Common myeloid progenitor, CD34-positive (primary cell): Measurements from ENCODE around the gene SLC24A3.

Experiments
- CTCF ChIA-PET: fragments of 350-600 bp; sonication (Branson Sonifier 250); formaldehyde crosslinking; loops from one replicate; lab custom pipeline; 2021; ENCODE audit warnings: antibody characterized with exemption; lab: Charles Lee
- POLR2A ChIA-PET: fragments of 350-600 bp; sonication (Branson Sonifier 250); formaldehyde crosslinking; loops from one replicate; lab custom pipeline; 2021; ENCODE audit warnings: antibody characterized with exemption; lab: Charles Lee
- DNase-seq, 3 donors: peaks; one replicate each; pipeline versions ENCODE4 v3.0.0 to v3.0.0-alpha.2; 2013
- H3K27ac ChIP-seq, 2 experiments: 1 replicate in 1 of 2; 2 replicates in 1 of 2; pipeline ENCODE4 v1.7.0; 2013; ENCODE audit warnings: inconsistent platforms in 2 of 2, low read length in 2 of 2, mild to moderate bottlenecking in 2 of 2, low read depth in 1 of 2, moderate library complexity in 1 of 2; ENCODE audit not compliant: severe bottlenecking in 2 of 2, insufficient read depth in 1 of 2, poor library complexity in 1 of 2
- H3K27me3 ChIP-seq, 5 experiments: replicated peaks in 2 of 5; 1 replicate in 3 of 5; 2 replicates in 2 of 5; pipeline versions ENCODE4 v1.6.1 to v1.7.0; 2013; ENCODE audit warnings: low read length in 4 of 5, mild to moderate bottlenecking in 2 of 5, moderate library complexity in 2 of 5, inconsistent platforms in 1 of 5; ENCODE audit not compliant: insufficient read depth in 5 of 5, control insufficient read depth in 4 of 5
- H3K36me3 ChIP-seq, 4 experiments: 1 replicate in 2 of 4; 2 replicates in 2 of 4; pipeline versions ENCODE4 v1.6.1 to v1.7.0; 2013; ENCODE audit warnings: low read length in 3 of 4, control low read depth in 1 of 4, mild to moderate bottlenecking in 1 of 4; ENCODE audit not compliant: control insufficient read depth in 4 of 4, insufficient read depth in 4 of 4
- H3K4me1 ChIP-seq, 4 experiments: 1 replicate in 3 of 4; 2 replicates in 1 of 4; pipeline versions ENCODE4 v1.6.1 to v1.7.1; 2013; ENCODE audit warnings: low read length in 3 of 4, mild to moderate bottlenecking in 3 of 4, control low read depth in 1 of 4, inconsistent platforms in 1 of 4, moderate library complexity in 1 of 4; ENCODE audit not compliant: control insufficient read depth in 4 of 4, insufficient read depth in 4 of 4; ENCODE audit errors: control extremely low read depth in 1 of 4
- H3K4me3 ChIP-seq, 7 experiments: 1 replicate in 4 of 7; 2 replicates in 3 of 7; pipeline versions ENCODE4 v1.5.1 to v1.7.0; 2013; ENCODE audit warnings: mild to moderate bottlenecking in 7 of 7, low read length in 6 of 7, moderate library complexity in 6 of 7, inconsistent platforms in 2 of 7, low read depth in 2 of 7, control low read depth in 1 of 7; ENCODE audit not compliant: insufficient read depth in 4 of 7, control insufficient read depth in 1 of 7; ENCODE audit errors: extremely low read depth in 1 of 7
- H3K9me3 ChIP-seq, 5 experiments: 1 replicate in 4 of 5; 2 replicates in 1 of 5; pipeline versions ENCODE4 v1.6.1 to v1.7.1; 2013; ENCODE audit warnings: low read length in 4 of 5, mild to moderate bottlenecking in 2 of 5, inconsistent platforms in 1 of 5, low read depth in 1 of 5, moderate library complexity in 1 of 5; ENCODE audit not compliant: control insufficient read depth in 4 of 5, insufficient read depth in 2 of 5; ENCODE audit errors: control extremely low read depth in 1 of 5
- WGBS: methylation state at CpG from one replicate; pipeline ENCODE4 v1.1.5; 2013; ENCODE audit not compliant: insufficient coverage; 5-methylcytosine and 5-hydroxymethylcytosine counted together

SLC24A3 gene

GRCh38 chr20:19562426-19562825 is 350.0 kb downstream of the SLC24A3 start:
- H3K4me1 ChIP-seq, result no peaks in the 10 kb centered on the region
- DNase-seq, result no peak
- H3K4me3 ChIP-seq, result no peak overlapping the region
- CTCF ChIA-PET, result interaction anchor here (1.2 to 1.7 kb wide), 3 partner anchors 10 to 356 kb away, joined by 3 to 7 read pairs (median 4); no protein-coding TSS in a partner anchor
- no peaks in the 10 kb centered on the region for H3K36me3 ChIP-seq
- no peaks in the 10 kb centered on the region for H3K9me3 ChIP-seq
- H3K27ac ChIP-seq, result no peak overlapping the region
- no peaks in the 10 kb centered on the region for H3K27me3 ChIP-seq
- WGBS, result 100% methylated on average over 1 of the region's 4 CpGs
- POLR2A ChIA-PET, result no interaction called here

GRCh38 chr20:19564261-19564660 is 351.8 kb downstream of the SLC24A3 start:
- ChIA-PET POLR2A (no interaction called here), CTCF (interaction anchor here (1.2 kb wide), 1 partner anchor 20 kb away, joined by 3 read pairs; no protein-coding TSS in a partner anchor)
- H3K36me3 ChIP-seq, result no peaks in the 10 kb centered on the region
- WGBS, result 100% methylated on average over 3 of the region's 3 CpGs
- no peak overlapping the region for H3K4me3 ChIP-seq
- H3K9me3 ChIP-seq, result no peaks in the 10 kb centered on the region
- H3K27ac ChIP-seq, result no peak overlapping the region
- DNase-seq, result no peak
- peaks cover 0 to 5% (median 4%) of the 10 kb centered on the region in 4 experiments for H3K4me1 ChIP-seq
- H3K27me3 ChIP-seq, result no peaks in the 10 kb centered on the region

- WGBS, result 100% methylated on average over 1 of the region's 2 CpGs
- CTCF ChIA-PET, result no interaction called here
- POLR2A ChIA-PET, result interaction anchor here (0.8 kb wide), 1 partner anchor 85 kb away, joined by 3 read pairs; no protein-coding TSS in a partner anchor
Measured at GRCh38 chr20:19565736-19566135, 353.3 kb downstream of the SLC24A3 start.

GRCh38 chr20:19566226-19566945 is 353.9 kb downstream of the SLC24A3 start:
- DNase-seq, result no peak
- Histone ChIP-seq H3K27me3 (no peaks in the 10 kb centered on the region), H3K9me3 (peaks cover 0 to 8% (median 2%) of the 10 kb centered on the region in 5 experiments), H3K27ac (no peak overlapping the region), H3K4me3 (no peak overlapping the region), H3K36me3 (no peaks in the 10 kb centered on the region), H3K4me1 (peaks cover 0 to 10% (median 7%) of the 10 kb centered on the region in 4 experiments)
- ChIA-PET POLR2A (interaction anchor here (0.8 kb wide), 1 partner anchor 84 kb away, joined by 3 read pairs; no protein-coding TSS in a partner anchor), CTCF (no interaction called here)
- WGBS, result 100% methylated on average over 1 of the region's 3 CpGs

More at GRCh38 chr20:19565736-19566135, 353.3 kb downstream of the SLC24A3 start:
- Histone ChIP-seq H3K27me3 (no peaks in the 10 kb centered on the region), H3K27ac (no peak overlapping the region), H3K36me3 (no peaks in the 10 kb centered on the region), H3K9me3 (peaks cover 0 to 8% (median 2%) of the 10 kb centered on the region in 5 experiments), H3K4me3 (no peak overlapping the region), H3K4me1 (peaks cover 0 to 10% (median 7%) of the 10 kb centered on the region in 4 experiments)
- no peak for DNase-seq

- WGBS, result no CpG with 5 or more reads among the region's 2 CpGs
- CTCF ChIA-PET, result interaction anchor here (1.5 kb wide), 1 partner anchor 15 kb away, joined by 4 read pairs; no protein-coding TSS in a partner anchor
- Histone ChIP-seq H3K4me3 (no peak overlapping the region), H3K27ac (no peak overlapping the region), H3K36me3 (no peaks in the 10 kb centered on the region), H3K9me3 (peaks cover 0 to 8% (median 2%) of the 10 kb centered on the region in 5 experiments), H3K27me3 (no peaks in the 10 kb centered on the region), H3K4me1 (peaks cover 0 to 10% (median 7%) of the 10 kb centered on the region in 4 experiments)
- POLR2A ChIA-PET, result no interaction called here
- no peak for DNase-seq
Measured at GRCh38 chr20:19568128-19568527, 355.7 kb downstream of the SLC24A3 start.

- H3K4me3 ChIP-seq, result no peak overlapping the region
- DNase-seq, result no peak
- no peaks in the 10 kb centered on the region for H3K27me3 ChIP-seq
- ChIA-PET POLR2A (no interaction called here), CTCF (interaction anchor here (1.3 to 1.4 kb wide), 3 partner anchors 10 to 183 kb away, joined by 3 read pairs; no protein-coding TSS in a partner anchor)
- H3K36me3 ChIP-seq, result no peaks in the 10 kb centered on the region
- no peak overlapping the region for H3K27ac ChIP-seq
- WGBS, result 100% methylated on average over 1 of the region's 2 CpGs
- H3K4me1 ChIP-seq, result peaks cover 0 to 10% (median 7%) of the 10 kb centered on the region in 4 experiments
- peaks cover 0 to 8% (median 2%) of the 10 kb centered on the region in 5 experiments for H3K9me3 ChIP-seq
Measured at GRCh38 chr20:19571996-19572395, 359.6 kb downstream of the SLC24A3 start.

GRCh38 chr20:19577692-19578091 is 365.2 kb downstream of the SLC24A3 start:
- no peaks in the 10 kb centered on the region for H3K4me1 ChIP-seq
- ChIA-PET POLR2A (no interaction called here), CTCF (interaction anchor here (0.7 to 1.9 kb wide), 2 partner anchors 372 to 945 kb away, joined by 4 read pairs; no protein-coding TSS in a partner anchor)
- no peak overlapping the region for H3K27ac ChIP-seq
- H3K36me3 ChIP-seq, result no peaks in the 10 kb centered on the region
- H3K4me3 ChIP-seq, result no peak overlapping the region
- DNase-seq, result no peak
- H3K9me3 ChIP-seq, result no peaks in the 10 kb centered on the region
- WGBS, result 92% methylated on average over 1 of the region's 3 CpGs
- H3K27me3 ChIP-seq, result no peaks in the 10 kb centered on the region
